Ecto neural progenitor cell (in vitro differentiated cells): ENCODE measurements around the gene HPGD.

Experiments used
- DNase-seq: peaks from one replicate; pipeline ENCODE4 v3.0.0-alpha.2; 2018; ENCODE audit warnings: low spot score

Gene HPGD

GRCh38 chr4:174522183-174523024 is at the start of gene HPGD:
Gene HPGD (minus strand): TSS chr4:174522488. CDS start chr4:174522451, 37 bp downstream.
- peak; percentile 75 for DNase-seq

DNA sequence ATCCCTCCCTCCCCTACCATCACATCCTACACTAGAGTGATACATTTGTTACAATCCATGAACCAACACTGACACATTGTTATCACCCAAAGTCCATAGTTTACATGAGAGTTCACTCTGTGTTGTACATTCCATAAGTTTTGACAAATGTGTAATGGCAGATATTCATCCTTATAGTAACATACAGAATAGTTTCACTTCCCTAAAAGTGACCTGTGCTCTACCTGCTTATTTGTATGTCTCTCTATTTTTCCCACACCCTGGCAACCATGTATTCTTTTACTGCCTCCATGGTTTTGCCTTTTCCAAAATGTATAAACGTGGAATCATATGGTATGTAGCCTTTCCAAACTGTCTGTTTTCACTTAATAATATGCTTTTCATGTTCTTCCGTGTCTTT is 42.2 kb upstream of the HPGD start:
- no peak for DNase-seq

DNA sequence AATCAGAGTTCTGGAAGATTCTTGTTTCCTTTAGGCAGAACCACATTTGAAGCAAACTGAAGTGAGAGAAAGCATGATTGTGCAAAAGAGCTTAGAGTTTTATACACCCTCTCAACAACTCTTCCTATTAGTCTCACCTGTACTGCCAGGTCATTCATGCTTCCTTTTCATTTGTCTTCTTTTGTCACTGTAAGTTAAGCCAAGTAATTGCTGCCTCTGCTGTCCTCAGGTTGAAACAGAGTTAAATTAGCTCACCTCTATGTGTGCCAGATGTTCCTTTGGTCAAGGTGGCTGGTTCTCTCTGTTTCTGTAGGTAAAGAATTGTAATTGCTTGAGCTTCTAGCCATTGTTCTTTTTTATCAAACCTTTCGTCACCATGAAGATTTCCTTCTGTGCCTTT is 41.1 kb upstream of the HPGD start:
- DNase-seq, result no peak

GRCh38 chr4:174561560-174561959 is 39.3 kb upstream of the HPGD start:
- no peak for DNase-seq

DNA sequence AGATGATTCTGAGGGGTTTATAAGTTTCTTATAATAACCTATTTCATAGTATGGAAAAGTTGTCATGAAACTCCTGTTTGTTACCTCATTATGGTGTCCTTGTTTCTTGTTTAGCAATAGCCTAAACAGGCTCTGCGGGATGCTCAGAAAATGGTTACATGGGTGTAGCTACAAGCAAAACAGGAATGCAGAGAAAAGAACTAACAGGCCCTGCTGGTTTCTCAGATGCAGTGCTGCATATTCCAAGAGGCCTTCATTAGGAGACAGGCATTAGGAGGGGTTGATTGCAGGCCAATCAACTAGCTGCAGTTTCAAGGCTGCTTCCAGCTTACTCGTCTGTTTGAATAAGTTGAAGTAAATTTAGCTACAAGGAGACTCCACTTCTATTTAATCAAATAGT is 37.6 kb upstream of the HPGD start:
- DNase-seq, result no peak

GRCh38 chr4:174555789-174556630 is 33.7 kb upstream of the HPGD start:
- DNase-seq, result no peak

- DNase-seq, result no peak
Observed at GRCh38 chr4:174554231-174554728, 32.0 kb upstream of the HPGD start.

DNA sequence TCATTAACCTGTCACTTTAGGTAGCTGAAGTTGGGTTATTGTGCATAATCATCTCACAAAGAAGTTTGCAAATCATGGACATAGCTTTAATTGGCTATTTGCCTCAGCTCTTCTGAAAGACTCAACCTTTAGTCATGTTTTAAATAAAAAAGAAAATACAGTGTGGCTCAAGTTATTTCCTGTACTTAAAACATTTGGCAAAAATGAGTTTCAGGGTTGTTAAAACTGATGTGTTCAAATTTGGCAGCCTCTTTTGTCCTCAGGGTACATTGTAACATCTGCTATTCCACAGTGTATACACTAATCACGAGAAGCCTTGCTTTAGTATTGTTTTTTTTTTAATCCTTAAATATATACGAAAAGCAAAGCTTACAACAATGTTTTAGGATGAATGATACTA is 31.5 kb upstream of the HPGD start:
- DNase-seq, result no peak

DNA sequence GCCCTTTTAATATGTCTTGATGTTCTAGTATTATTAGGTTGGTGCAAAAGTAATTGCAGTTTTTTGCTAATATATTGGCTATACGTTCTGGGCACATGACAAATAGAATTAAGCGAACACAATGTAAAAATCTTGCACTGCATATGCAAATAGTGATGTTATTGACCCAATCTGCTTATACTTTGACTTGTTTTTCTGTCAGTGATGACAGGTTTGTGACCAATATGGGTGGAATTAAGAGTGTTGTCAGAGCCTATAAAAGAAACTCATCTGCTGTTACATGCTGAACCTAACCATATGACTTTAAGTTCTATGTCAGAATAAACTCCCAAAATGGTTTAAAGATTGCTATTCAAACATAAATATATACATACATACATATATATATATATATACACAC is 30.7 kb upstream of the HPGD start:
- no peak for DNase-seq

DNA sequence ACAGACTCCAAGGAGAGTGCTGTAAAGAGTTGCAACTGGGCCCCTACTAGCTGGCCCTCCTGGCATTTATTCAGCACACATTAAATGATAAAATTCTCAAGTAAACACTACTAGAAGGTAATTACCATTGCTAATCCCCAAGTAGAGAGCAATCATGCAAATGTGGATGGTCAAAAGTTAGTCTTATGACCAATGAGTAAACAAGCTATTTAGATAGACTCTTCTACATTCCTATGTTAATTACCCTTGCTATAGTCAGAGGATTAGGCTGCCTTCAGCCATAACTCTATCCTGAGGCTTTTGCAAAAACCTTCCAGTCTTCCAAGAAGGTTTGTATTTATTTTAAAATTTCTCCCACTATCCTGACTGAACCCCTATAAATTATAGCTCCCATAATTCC is 28.3 kb upstream of the HPGD start:
- no peak for DNase-seq

DNA sequence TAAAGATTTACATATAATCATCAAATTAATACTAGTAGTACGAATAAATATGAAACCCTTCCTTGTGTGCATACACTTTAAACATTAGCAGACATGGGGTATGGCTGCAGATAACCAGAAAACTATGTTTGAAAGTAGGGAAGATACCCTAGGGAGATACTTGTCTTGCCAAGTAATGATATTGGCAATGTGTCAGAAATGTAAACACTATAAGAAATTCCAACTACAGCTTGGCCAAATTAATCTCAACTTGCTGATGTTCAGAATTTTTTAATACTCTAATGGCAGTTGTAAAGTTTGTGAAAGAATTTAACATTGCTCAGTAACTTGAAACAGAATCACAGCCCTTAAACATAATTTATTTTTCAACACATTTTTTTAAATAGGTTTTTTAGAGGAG is 27.4 kb upstream of the HPGD start:
- no peak for DNase-seq

- no peak for DNase-seq
Observed at GRCh38 chr4:174545268-174545667, 23.0 kb upstream of the HPGD start.

- DNase-seq, result no peak
Observed at GRCh38 chr4:174544496-174544895, 22.2 kb upstream of the HPGD start.

DNA sequence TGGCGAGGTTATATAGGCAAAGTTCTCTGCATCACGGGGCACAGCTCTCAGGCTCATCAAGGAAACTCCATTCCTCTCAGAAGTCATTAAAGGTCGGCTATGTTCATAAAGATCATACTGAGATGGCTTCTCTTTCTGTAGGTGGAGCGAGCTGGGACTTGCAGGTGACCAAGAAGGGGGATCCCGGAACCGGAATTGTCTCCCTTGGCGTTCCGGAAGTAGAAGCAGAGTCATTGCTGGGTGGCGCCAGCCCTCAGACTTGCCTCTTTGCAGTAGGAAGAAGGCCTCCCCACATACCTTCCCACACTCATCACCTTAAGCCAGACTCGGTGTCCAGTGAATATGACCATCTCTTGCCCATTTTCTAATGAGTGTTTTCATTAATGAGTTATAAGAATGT is 17.9 kb upstream of the HPGD start:
- DNase-seq, result no peak

GRCh38 chr4:174539571-174539970 is 17.3 kb upstream of the HPGD start:
- DNase-seq, result no peak

- DNase-seq, result no peak
Observed at GRCh38 chr4:174538876-174539250, 16.6 kb upstream of the HPGD start.

DNA sequence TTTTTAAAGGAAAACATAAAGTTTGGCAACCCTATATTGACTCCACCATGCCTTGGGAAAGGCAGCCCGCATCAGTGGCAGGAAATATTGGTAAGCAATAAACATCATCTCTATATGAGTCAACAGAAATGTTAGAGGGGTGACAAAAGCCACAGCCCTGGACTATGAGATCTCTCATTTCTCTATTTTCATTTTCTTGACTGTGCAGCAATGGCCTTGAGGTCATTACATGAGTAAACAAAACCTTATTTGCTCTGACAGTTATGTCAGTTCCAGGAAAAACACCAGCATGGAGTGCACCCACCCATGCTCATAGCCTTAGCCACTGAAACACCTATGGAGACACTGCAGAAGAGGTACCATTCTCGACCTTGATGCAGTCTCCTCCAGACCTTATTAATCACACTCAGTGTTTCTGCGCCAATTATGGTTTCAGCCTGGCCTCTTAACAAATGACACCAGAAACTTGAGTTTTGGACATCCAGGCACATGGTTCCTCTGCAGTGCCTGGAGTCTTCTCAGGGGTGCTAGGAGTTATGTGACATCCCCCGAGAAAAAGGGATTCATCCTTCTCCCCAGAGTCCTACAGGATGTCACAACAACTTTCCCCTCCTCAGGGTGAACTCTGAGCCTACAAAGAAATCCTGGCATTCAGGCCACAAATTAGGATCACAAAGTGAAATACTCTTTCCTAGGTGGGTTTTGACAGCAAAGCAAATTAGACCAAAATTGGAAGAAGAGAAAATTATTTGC is 16.0 kb upstream of the HPGD start:
- DNase-seq, result no peak

- no peak for DNase-seq
Observed at GRCh38 chr4:174537634-174538033, 15.3 kb upstream of the HPGD start.

DNA sequence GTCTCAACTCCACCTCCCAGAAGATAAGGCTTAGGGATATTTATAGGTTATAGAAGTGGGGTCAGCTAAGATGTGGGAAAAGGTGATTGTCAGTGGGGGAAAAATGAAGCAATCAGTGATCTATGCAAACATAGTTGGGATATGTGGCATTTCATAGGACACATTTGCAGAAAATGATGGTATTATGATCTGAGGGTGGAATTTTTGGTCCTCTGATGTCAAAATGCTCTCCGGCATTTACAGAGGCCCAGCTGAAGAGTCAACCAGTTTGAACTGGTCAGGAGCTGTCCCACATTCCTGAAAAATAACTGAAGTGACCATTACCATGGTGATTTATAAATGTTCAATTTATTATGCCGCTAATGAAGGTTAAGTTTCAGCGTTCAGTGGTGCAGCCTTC is 12.2 kb upstream of the HPGD start:
- DNase-seq, result no peak

GRCh38 chr4:174532445-174532844 is 10.2 kb upstream of the HPGD start:
- DNase-seq, result no peak

GRCh38 chr4:174531486-174531885 is 9.2 kb upstream of the HPGD start:
- no peak for DNase-seq

DNA sequence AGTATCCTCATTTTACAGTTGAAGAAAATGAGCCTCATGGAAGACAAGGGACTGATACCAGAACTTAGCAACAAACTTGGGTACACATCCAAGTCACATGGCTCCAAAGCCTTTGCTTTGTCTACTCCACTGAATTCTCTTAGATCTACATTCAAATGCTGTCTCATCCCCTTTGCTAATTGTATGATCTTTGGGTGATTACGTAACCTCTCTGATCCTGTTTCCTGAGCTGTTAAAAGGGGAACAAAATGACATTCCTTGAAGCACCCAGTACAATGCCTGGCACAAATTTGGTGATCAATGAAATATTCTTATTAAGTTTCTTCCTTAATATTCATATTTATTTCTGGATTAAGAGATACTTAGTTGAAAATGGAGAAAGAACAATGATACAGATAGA is 5.9 kb upstream of the HPGD start:
- DNase-seq, result no peak
